K562 (cell line): ENCODE results near the gene PCED1B. TPM values are rescaled to one million over a fixed set of nuclear protein-coding genes. Genes with fewer than 3 reads are reported as not detected.
A peak's percentile ranks its signal among the peaks of the same experiment; 100 is the strongest.

Experiments
- ARID3A ChIP-seq: IDR thresholded peaks from 2 replicates; pipeline ENCODE4 v1.6.1; 2012; ENCODE audit warnings: low read depth, low read length, improper control_type of control experiment, borderline replicate concordance
- CBFA2T2 ChIP-seq: fragments of 450-650 bp; conservative IDR thresholded peaks from 2 replicates; pipeline ENCODE4 v1.6.1; 2017; ENCODE audit warnings: mild to moderate bottlenecking
- CBFA2T3 ChIP-seq: fragments of 450-650 bp; IDR thresholded peaks from 2 replicates; pipeline ENCODE4 v1.6.1; 2017
- DNMT1 ChIP-seq: fragments of 450-650 bp; IDR thresholded peaks from 2 replicates; pipeline ENCODE4 v1.6.1; 2016; ENCODE audit warnings: antibody characterized with exemption, mild to moderate bottlenecking
- ETV1 ChIP-seq: fragments of 450-650 bp; conservative IDR thresholded peaks from 2 replicates; pipeline ENCODE4 v1.6.1; 2016; ENCODE audit warnings: missing genetic modification characterization, control low read depth, low read depth, missing compliant biosample characterization
- GMEB1 ChIP-seq: fragments of 250-450 bp; sonication (Bioruptor Pico); IDR thresholded peaks from 2 replicates; pipeline ENCODE4 v1.4.0; 2020; ENCODE audit warnings: mild to moderate bottlenecking
- GTF2A2 ChIP-seq: IDR thresholded peaks from 2 replicates; pipeline ENCODE4 v1.6.1; 2016; ENCODE audit warnings: mild to moderate bottlenecking, missing genetic modification characterization, missing compliant biosample characterization
- L3MBTL2 ChIP-seq: fragments of 450-650 bp; IDR thresholded peaks from 2 replicates; pipeline ENCODE4 v1.6.1; 2016; ENCODE audit warnings: mild to moderate bottlenecking, moderate library complexity
- NR4A1 ChIP-seq, 2 experiments: fragments of 250-450 bp in 1 of 2; fragments of 450-650 bp in 1 of 2; sonication (Bioruptor Pico) in 1 of 2; IDR thresholded peaks; 2 replicates each; pipeline versions ENCODE4 v1.4.0 to v1.6.1; 2016 to 2020; ENCODE audit warnings: mild to moderate bottlenecking in 2 of 2, missing compliant biosample characterization in 1 of 2, missing genetic modification characterization in 1 of 2, moderate library complexity in 1 of 2
- PCBP1 ChIP-seq: fragments of 200-400 bp; formaldehyde crosslinking; IDR thresholded peaks from 2 replicates; pipeline ENCODE4 v1.6.1; 2018; ENCODE audit warnings: mild to moderate bottlenecking, low read depth, low read length; ENCODE audit not compliant: poor library complexity, severe bottlenecking
- SMAD2 ChIP-seq: fragments of 150-350 bp; IDR thresholded peaks from 2 replicates; pipeline ENCODE4 v1.6.1; 2014; ENCODE audit warnings: low read depth, mild to moderate bottlenecking, low read length
- SNIP1 ChIP-seq: fragments of 450-650 bp; IDR thresholded peaks from 2 replicates; pipeline ENCODE4 v1.7.1; 2017; ENCODE audit warnings: low read depth, mild to moderate bottlenecking
- TCF7 ChIP-seq: sonication (generic); IDR thresholded peaks from 2 replicates; pipeline ENCODE4 v1.6.1; 2016; ENCODE audit warnings: antibody characterized with exemption, borderline replicate concordance
- U2AF2 ChIP-seq: fragments of 200-400 bp; formaldehyde crosslinking; optimal IDR thresholded peaks from 2 replicates; pipeline ENCODE3; 2017; ENCODE audit warnings: low read depth, mild to moderate bottlenecking, low read length
- ZMIZ1 ChIP-seq, 2 experiments: fragments of 150-350 bp in 1 of 2; IDR thresholded peaks; 2 replicates each; pipeline ENCODE4 v1.6.1; 2012 to 2016; ENCODE audit warnings: low read depth in 2 of 2, low read length in 2 of 2, mild to moderate bottlenecking in 1 of 2, moderate library complexity in 1 of 2
- ZNF134 ChIP-seq: fragments of 250-450 bp; sonication (Bioruptor Pico); conservative IDR thresholded peaks from 2 replicates; pipeline ENCODE4 v1.4.0; 2020
- ZNF586 ChIP-seq: fragments of 450-650 bp; formaldehyde crosslinking; conservative IDR thresholded peaks from 2 replicates; pipeline ENCODE4 v1.4.0; 2020; ENCODE audit warnings: mild to moderate bottlenecking, moderate library complexity
- polyA plus RNA-seq, 8 experiments: library from polyadenylated mRNA; depleted of rRNA in 4 of 8; stranded (reverse) in 5 of 8; unstranded in 3 of 8; fragments of >200 nt; fragmentation: Nextera tagmentation in 2 of 8; fragmentation: Illumina TruSeq in 1 of 8; extraction: Ambion mirVana in 2 of 8; extraction: Trizol in 1 of 8; gene quantifications; 2 replicates each; pipeline versions ENCODE4 v1.2.1 to v1.2.3, GENCODE V29; 2011 to 2014; ENCODE audit warnings: inconsistent platforms in 1 of 8, missing spikeins in 1 of 8
- total RNA-seq, 7 experiments: library from RNA; depleted of rRNA in 6 of 7; stranded (reverse); fragments of >200 nt in 6 of 7; fragmentation: Illumina TruSeq in 2 of 7; extraction: Trizol in 2 of 7; gene quantifications; 2 replicates each; pipeline versions ENCODE4 v1.2.1 to v1.2.3, GENCODE V29; 2011 to 2021; ENCODE audit warnings: low replicate concordance in 1 of 7

PCED1B gene
- total and polyA plus RNA-seq, 9 of the 15 experiments (the other 6 are each of a cell fraction or from before 2014, with no cell fraction given): 1.2 to 9.3 (median 2.5) TPM

GRCh38 chr12:47207340-47207717 is 127.9 kb downstream of the PCED1B start (continued):
- TF ChIP-seq GMEB1 (CRISPR knock-in tag) (no peak), GTF2A2 (tag) (no peak), PCBP1 (no peak), ZMIZ1 (IDR thresholded peaks at IDR 0.05; ENCODE audit: low read depth in 2 of 2, low read length in 2 of 2) (no peak), DNMT1 (no peak), SNIP1 (no peak), L3MBTL2 (0 out of 2 replicates have a peak, but pooled peaks have one; percentile 11), CBFA2T2 (peak; percentile 63), SMAD2 (no peak), ARID3A (no peak), NR4A1 (CRISPR knock-in tag; IDR thresholded peaks at IDR 0.05) (0 out of 2 replicates have a peak, but pooled peaks have one; percentile 48), NR4A1 (tag; IDR thresholded peaks at IDR 0.05) (peak; percentile 68; the same call in 1 of the 2 replicates), TCF7 (no peak), ETV1 (tag) (0 out of 2 replicates have a peak, but pooled peaks have one; percentile 38), CBFA2T3 (peak; percentile 79), ZNF586 (no peak), U2AF2 (no peak), ZNF134 (CRISPR knock-in tag) (no peak)
